Skin epidermis (tissue), 12 donors: ENCODE data around the gene CIRBP.

ENCODE experiments used
- H3K27ac ChIP-seq, 21 experiments: fragments of 200-600 bp; sonication (generic) in 11 of 21; one replicate each; pipeline ENCODE4 v1.5.0; 2020; ENCODE audit warnings: mild to moderate bottlenecking in 3 of 21, inconsistent platforms in 2 of 21, moderate library complexity in 2 of 21
- H3K4me3 ChIP-seq, 7 experiments: fragments of 200-600 bp; sonication (generic) in 2 of 7; one replicate each; pipeline ENCODE4 v1.5.0; 2020; ENCODE audit warnings: inconsistent platforms in 2 of 7, mild to moderate bottlenecking in 2 of 7, moderate library complexity in 1 of 7

The CIRBP gene

GRCh38 chr19:1269065-1269477 is at the start of gene CIRBP:
Gene CIRBP, plus strand, starts transcription at chr19:1269332. Its CDS starts 1,602 bp downstream, at chr19:1270934.
- peak within 1 kb of the TSS; percentile 50 to 74 (median 70) for H3K4me3 ChIP-seq
- peak within 1 kb of the TSS; percentile 87 to 100 (median 96) for H3K27ac ChIP-seq

GRCh38 chr19:1219786-1220476 is 49.2 kb upstream of the CIRBP start:
- H3K27ac ChIP-seq: peak overlapping the region in 3 of 21 experiments; percentile 10 to 23 (median 21)
- H3K4me3 ChIP-seq: no peak overlapping the region

DNA sequence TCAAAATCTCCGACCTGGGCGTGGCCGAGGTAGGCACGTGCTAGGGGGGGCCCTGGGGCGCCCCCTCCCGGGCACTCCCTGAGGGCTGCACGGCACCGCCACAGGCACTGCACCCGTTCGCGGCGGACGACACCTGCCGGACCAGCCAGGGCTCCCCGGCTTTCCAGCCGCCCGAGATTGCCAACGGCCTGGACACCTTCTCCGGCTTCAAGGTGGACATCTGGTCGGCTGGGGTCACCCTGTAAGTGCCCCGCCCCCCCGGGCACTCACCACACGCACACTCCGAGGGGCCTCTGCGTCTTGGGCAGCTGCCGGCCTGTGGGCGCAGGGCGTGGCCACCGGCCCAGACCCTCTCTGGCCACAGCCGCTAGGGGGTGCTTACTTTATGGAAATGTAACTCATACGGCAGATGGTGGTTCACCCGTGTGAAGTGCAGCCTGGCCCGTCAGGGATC is 48.6 kb upstream of the CIRBP start:
- no peak overlapping the region for H3K4me3 ChIP-seq
- peak overlapping the region in 3 of 21 experiments; percentile 10 to 23 (median 21) for H3K27ac ChIP-seq

DNA sequence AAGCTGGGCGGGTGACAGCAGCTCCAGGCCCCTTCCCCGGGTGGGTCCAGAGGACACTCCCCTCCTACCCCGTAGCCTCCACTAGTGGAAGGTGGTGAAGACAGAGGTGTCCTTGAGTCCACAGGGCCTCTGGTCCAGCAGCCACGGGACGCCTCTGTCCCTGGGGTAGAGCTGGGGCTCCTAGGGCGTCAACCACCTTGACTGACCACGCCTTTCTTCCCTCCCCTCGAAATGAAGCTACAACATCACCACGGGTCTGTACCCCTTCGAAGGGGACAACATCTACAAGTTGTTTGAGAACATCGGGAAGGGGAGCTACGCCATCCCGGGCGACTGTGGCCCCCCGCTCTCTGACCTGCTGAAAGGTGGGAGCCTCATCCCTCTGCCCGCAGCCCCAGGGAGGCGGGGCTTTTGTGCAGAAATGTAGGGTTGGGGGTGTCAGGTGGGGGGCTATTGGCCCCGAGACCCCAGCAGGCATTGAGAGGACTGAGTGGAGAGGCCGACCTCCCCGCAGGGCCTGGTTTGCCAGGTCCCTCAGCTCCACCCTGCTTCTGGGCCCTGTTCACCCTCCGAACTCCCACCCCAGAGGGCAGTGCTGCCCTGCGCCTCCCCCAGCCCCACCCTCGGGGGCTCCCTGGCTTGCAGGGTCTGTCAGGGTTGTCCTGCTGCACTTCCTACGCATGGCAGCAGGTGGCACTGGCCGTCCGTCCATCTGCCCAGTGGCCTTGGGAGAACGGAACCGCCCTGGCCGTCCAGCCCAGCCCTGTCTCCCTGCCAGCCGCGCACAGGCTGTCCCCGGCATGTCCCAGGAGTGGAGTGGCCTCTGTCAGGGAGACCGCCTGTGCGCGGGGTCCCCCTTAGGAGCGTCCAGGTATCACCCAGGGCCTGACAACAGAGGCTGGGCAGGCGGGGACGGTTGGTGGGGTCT is 47.9 kb upstream of the CIRBP start:
- H3K27ac ChIP-seq: peak overlapping the region in 5 of 21 experiments; percentile 4 to 64 (median 21)
- H3K4me3 ChIP-seq: no peak overlapping the region

DNA sequence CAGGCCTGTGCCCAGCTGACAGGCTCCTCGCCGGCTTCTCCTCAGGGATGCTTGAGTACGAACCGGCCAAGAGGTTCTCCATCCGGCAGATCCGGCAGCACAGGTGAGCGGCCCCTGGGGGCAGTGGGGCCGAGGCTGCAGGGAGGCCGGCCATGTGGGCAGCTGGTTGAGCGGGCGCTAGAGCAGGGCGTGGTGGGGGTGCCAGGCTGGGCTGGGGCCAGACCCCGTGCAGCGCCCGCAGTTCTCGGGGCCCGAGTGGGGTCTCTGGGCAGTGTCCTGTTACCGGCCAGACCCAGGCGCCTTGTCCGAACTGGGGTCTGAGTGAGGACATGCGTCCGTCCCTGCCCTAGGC is 47.3 kb upstream of the CIRBP start:
- peak overlapping the region in 4 of 21 experiments; percentile 0 to 64 (median 32) for H3K27ac ChIP-seq
- H3K4me3 ChIP-seq: no peak overlapping the region

DNA sequence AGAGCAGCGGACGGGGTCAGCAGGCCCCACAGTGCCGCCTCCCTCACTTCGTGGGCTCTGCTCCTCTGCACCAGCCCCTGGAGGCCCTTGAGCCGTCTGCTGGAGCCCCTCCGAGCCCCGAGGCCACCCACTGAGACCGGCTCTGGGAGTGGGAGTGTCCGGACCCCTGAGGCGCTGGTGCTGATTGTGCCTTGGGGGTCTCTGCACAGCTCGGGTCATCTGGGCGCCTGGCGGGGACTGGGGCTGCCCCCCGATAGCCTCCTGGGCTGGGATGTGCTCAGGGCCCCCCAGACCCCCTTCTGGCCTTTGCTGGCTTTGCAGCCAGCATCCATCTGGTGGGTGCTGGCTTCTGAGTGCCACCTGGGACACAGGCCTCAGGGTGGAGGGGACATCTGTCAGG is 46.7 kb upstream of the CIRBP start:
- Histone ChIP-seq H3K27ac (peak overlapping the region in 2 of 21 experiments; percentile 0 to 64), H3K4me3 (no peak overlapping the region)

DNA sequence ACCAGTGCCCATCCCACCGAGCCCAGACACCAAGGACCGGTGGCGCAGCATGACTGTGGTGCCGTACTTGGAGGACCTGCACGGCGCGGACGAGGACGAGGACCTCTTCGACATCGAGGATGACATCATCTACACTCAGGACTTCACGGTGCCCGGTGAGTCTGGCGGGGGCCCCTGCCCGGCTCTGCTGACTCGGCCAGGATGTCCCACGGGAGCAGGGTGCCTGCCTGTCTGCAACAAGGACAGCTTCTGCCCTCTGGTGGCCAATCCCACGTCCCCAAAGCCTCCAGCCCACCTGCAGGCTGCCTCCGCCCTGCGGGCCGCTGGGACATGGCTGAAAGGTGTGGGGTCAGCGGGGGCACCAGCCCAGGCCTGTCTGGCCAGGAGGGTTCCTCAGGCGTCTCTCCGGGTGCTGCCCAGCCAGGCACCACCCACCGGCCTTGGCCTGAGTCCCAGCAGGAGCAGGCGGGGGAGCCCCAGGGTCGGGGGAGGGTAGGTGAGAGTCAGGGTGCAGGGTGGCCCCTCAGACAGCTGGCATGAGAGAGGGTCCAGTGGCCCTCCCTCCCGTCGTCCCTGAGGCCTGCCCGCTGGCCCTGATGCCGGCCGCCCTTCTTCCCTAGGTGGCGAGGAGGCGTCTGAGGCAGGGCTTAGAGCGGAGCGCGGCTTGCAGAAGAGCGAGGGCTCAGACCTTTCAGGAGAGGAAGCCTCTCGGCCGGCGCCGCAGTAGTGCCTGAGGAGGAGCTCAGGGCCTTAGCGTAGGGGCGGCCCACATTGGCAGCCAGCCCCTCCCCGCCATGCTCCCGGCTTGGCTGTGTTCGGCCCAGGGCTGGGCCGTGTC is 45.9 kb upstream of the CIRBP start:
- no peak overlapping the region for H3K4me3 ChIP-seq
- H3K27ac ChIP-seq: no peak overlapping the region

DNA sequence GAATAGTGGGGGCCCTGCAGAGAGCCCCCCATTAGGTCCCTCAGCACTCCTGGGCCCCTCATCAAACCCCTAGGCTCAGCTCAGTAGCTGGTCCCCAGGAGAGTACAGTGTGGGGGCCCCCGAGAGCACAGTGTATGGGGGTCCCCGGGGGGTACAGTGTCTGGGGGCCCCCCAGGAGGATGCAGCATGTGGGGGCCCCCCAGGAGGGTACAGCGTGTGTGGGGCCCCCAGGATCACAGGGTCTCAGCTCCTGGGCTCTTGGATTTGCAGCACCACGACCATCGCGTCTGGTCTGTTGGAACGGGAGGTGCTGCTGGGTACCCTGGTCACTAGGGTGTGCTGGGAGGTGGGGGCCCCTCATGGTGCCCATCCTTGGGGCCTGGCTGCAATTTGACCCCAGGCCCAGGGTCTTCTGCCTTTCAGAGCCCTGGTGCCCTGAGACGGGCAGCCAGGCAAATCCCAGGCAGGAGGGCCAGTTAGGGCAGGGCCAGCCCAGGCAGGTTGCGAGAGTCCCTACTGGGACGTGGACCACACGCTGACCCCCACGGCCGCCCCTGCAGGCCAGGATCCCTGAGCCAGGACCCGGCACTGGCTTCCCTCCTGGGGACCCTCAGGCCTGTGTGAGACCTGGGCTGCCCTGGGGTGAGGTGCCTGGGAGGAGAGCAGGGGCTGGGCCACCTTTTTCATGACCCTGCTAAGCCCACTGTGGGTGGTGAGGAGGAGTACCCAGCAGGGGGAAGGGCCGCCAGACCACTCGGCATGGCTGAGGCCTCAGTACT is 44.9 kb upstream of the CIRBP start:
- Histone ChIP-seq H3K4me3 (no peak overlapping the region), H3K27ac (no peak overlapping the region)

- peak overlapping the region in 1 of 21 experiments; percentile 39 for H3K27ac ChIP-seq
These were observed 44.3 kb upstream of the CIRBP start for GRCh38 chr19:1224847-1225246.

DNA sequence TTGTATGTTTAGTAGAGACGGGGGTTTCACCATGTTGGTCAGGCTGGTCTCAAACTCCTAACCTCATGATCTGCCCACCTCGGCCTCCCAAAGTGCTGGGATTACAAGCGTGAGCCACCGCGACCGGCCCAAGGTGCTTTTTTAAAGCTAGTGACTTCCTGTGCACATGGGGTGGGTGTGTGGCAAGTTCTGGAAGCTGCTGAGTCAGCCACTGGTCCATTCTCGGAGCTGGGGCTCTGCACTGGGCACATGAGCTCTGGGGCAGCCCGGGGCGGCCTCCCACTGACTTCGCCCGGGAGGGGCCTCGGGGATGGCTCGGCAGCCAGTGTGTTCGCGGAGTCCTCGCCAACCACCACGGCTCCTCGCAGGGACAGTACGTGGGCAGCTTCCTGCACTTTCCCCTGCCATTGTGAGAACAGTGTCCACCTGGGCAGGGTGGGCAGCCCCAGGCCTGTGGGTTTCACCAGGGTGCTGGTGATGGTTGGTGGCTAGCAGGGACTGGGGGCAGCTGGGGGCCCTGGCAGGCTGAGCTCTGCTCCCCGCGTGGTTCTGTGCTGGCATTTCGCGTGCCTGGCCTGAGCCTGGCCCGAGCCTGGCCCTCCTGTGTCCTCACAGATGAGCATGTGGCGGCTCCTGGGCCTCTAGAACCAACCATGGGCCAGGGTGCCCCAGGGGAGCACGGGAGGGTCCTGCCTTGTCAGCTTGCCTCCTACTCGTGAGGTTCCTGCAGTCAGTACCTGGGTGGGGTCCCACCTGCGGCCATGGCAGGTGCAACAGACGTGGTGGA is 43.5 kb upstream of the CIRBP start:
- Histone ChIP-seq H3K27ac (peak overlapping the region in 1 of 21 experiments; percentile 39), H3K4me3 (no peak overlapping the region)

More at GRCh38 chr19:1224847-1225246, 44.3 kb upstream of the CIRBP start:
- H3K4me3 ChIP-seq: no peak overlapping the region

- no peak overlapping the region for H3K4me3 ChIP-seq
- no peak overlapping the region for H3K27ac ChIP-seq
These were observed 43.0 kb upstream of the CIRBP start for GRCh38 chr19:1226227-1226518.

GRCh38 chr19:1226522-1227303 is 42.4 kb upstream of the CIRBP start:
- no peak overlapping the region for H3K4me3 ChIP-seq
- H3K27ac ChIP-seq: peak overlapping the region in 1 of 21 experiments; percentile 17

DNA sequence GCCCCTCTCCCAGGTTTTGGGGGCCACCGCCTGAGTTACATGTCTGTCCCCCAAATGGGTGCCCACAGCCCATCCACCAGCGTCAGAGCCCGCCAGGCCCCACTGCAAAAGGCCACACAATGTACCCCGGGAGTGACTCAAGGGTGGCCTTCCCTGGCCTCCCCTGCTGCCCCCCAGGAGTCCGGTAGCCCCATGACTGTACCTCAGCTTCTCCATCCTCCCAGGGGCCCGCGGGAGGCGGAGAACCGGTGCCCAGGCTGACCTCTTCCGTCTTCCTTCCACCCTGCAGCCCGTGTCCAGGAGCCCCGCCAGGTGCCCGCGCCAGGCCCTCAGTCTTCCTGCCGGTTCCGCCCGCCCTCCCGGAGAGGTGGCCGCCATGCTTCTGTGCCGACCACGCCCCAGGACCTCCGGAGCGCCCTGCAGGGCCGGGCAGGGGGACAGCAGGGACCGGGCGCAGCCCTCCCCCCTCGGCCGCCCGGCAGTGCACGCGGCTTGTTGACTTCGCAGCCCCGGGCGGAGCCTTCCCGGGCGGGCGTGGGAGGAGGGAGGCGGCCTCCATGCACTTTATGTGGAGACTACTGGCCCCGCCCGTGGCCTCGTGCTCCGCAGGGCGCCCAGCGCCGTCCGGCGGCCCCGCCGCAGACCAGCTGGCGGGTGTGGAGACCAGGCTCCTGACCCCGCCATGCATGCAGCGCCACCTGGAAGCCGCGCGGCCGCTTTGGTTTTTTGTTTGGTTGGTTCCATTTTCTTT is 41.7 kb upstream of the CIRBP start:
- H3K4me3 ChIP-seq: no peak overlapping the region
- H3K27ac ChIP-seq: peak overlapping the region in 1 of 21 experiments; percentile 17

DNA sequence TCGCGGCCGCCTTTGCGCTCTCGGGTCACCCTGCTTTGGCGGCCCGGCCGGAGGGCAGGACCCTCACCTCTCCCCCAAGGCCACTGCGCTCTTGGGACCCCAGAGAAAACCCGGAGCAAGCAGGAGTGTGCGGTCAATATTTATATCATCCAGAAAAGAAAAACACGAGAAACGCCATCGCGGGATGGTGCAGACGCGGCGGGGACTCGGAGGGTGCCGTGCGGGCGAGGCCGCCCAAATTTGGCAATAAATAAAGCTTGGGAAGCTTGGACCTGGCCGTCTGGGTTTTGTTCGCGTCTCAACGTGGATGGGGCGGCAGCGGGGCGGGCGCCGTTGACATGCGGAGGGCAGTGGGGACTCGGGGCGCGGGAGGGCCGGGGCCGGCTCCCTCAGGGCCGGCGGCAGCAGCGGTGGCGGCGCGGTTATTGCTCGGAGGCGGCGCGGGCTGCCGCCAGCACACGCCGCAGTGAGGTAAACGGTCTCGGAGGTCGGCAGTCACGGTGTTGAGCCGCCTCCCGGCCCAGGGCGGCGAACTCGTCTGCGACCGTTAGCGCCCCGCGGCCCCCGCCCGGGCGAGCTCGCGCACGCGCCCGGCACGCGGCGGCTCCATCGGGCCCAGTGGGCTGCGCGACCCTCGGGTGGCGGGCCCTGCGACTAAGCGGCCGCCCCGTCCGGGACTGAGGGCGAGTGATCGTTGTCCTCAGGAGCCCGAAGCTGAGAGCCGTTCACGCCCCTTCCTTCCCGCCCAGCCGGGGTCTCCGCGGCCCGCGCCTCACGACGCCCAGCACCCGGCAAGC is 40.8 kb upstream of the CIRBP start:
- H3K4me3 ChIP-seq: no peak overlapping the region
- H3K27ac ChIP-seq: no peak overlapping the region

GRCh38 chr19:1229056-1229923 is 39.8 kb upstream of the CIRBP start:
- H3K4me3 ChIP-seq: no peak overlapping the region
- H3K27ac ChIP-seq: no peak overlapping the region
